Neuronal stem cell (in vitro differentiated cells): ENCODE measurements around the gene ALPL.

Experiments
- DNase-seq: peaks from one replicate; pipeline ENCODE4 v3.0.0-alpha.2; 2013; ENCODE audit warnings: low spot score
- H2AFZ ChIP-seq: one replicate; pipeline ENCODE4 v1.6.1; 2013; ENCODE audit warnings: mild to moderate bottlenecking, low read length, inconsistent platforms
- H2AK5ac ChIP-seq: 2 replicates; pipeline ENCODE4 v1.6.1; 2013; ENCODE audit warnings: low read depth, mild to moderate bottlenecking, inconsistent platforms, low read length, moderate library complexity, mixed read lengths
- H2BK120ac ChIP-seq: 2 replicates; pipeline ENCODE4 v1.6.1; 2013; ENCODE audit warnings: low read depth, mild to moderate bottlenecking, inconsistent platforms, low read length, moderate library complexity, mixed read lengths
- H2BK12ac ChIP-seq: one replicate; pipeline ENCODE4 v1.6.1; 2013; ENCODE audit warnings: low read length, inconsistent platforms
- H2BK15ac ChIP-seq: 2 replicates; pipeline ENCODE4 v1.6.1; 2013; ENCODE audit warnings: mild to moderate bottlenecking, low read length, inconsistent platforms, mixed read lengths
- H2BK5ac ChIP-seq: one replicate; pipeline ENCODE4 v1.6.1; 2013; ENCODE audit warnings: inconsistent platforms, mild to moderate bottlenecking, low read length, moderate library complexity
- H3K14ac ChIP-seq: one replicate; pipeline ENCODE4 v1.6.1; 2013; ENCODE audit warnings: low read length, inconsistent platforms
- H3K18ac ChIP-seq: 2 replicates; pipeline ENCODE4 v1.6.1; 2013; ENCODE audit warnings: low read length, inconsistent platforms
- H3K23ac ChIP-seq: 2 replicates; pipeline ENCODE4 v1.6.1; 2013; ENCODE audit warnings: low read depth, mild to moderate bottlenecking, mixed read lengths, low read length, inconsistent platforms; ENCODE audit not compliant: poor library complexity
- H3K27ac ChIP-seq: replicated peaks from 3 replicates; pipeline ENCODE4 v1.5.1; 2013; ENCODE audit warnings: low read length, inconsistent platforms
- H3K27me3 ChIP-seq, 3 experiments: 2 replicates each; pipeline ENCODE4 v1.6.1; 2013; ENCODE audit warnings: low read length in 3 of 3, mild to moderate bottlenecking in 2 of 3, inconsistent platforms in 1 of 3, low read depth in 1 of 3, mixed read lengths in 1 of 3, moderate library complexity in 1 of 3; ENCODE audit not compliant: control insufficient read depth in 3 of 3, insufficient read depth in 3 of 3
- H3K36me3 ChIP-seq, 2 donors: replicated peaks in 1 of 2; 2 replicates each; pipeline ENCODE4 v1.6.1; 2013; ENCODE audit warnings: low read length in 2 of 2; ENCODE audit not compliant: control insufficient read depth in 2 of 2, insufficient read depth in 2 of 2
- H3K4ac ChIP-seq: 2 replicates; pipeline ENCODE4 v1.6.1; 2013; ENCODE audit warnings: inconsistent platforms, mild to moderate bottlenecking, low read length, moderate library complexity
- H3K4me1 ChIP-seq, 2 donors: 1 replicate in 1 of 2; 2 replicates in 1 of 2; pipeline ENCODE4 v1.6.1; 2013; ENCODE audit warnings: low read length in 2 of 2, low read depth in 1 of 2; ENCODE audit not compliant: control insufficient read depth in 2 of 2, insufficient read depth in 1 of 2
- H3K4me2 ChIP-seq: one replicate; pipeline ENCODE4 v1.6.1; 2013; ENCODE audit warnings: mild to moderate bottlenecking, low read length, inconsistent platforms; ENCODE audit not compliant: insufficient read depth, poor library complexity, severe bottlenecking
- H3K4me3 ChIP-seq, 2 donors: 2 replicates each; pipeline ENCODE4 v1.5.1; 2013; ENCODE audit warnings: low read length in 2 of 2, mild to moderate bottlenecking in 2 of 2, inconsistent platforms in 1 of 2, moderate library complexity in 1 of 2
- H3K79me1 ChIP-seq: one replicate; pipeline ENCODE4 v1.6.1; 2013; ENCODE audit warnings: low read depth, mild to moderate bottlenecking, inconsistent platforms, low read length, moderate library complexity
- H3K9ac ChIP-seq: one replicate; pipeline ENCODE4 v1.6.1; 2013; ENCODE audit warnings: mild to moderate bottlenecking, low read depth, low read length, inconsistent platforms; ENCODE audit not compliant: poor library complexity
- H3K9me3 ChIP-seq, 2 donors: replicated peaks in 1 of 2; 2 replicates each; pipeline versions ENCODE3 to v1.6.1; 2013; ENCODE audit warnings: low read length in 2 of 2, mild to moderate bottlenecking in 2 of 2, inconsistent platforms in 1 of 2, low read depth in 1 of 2, mixed read lengths in 1 of 2, moderate library complexity in 1 of 2; ENCODE audit not compliant: control insufficient read depth in 2 of 2, insufficient read depth in 1 of 2
- H4K8ac ChIP-seq: one replicate; pipeline ENCODE4 v1.6.1; 2013; ENCODE audit warnings: low read depth, mild to moderate bottlenecking, inconsistent platforms, low read length, moderate library complexity
- H4K91ac ChIP-seq: one replicate; pipeline ENCODE4 v1.6.1; 2013; ENCODE audit warnings: low read length, low read depth, mild to moderate bottlenecking, inconsistent platforms; ENCODE audit not compliant: poor library complexity
- WGBS, 2 donors: extraction: QIAGEN DNeasy Blood & Tissue Kit; methylation state at CpG; one replicate each; pipeline ENCODE4 v1.1.7; 2013; ENCODE audit warnings: missing lambda C conversion rate in 2 of 2, mixed read lengths in 1 of 2; ENCODE audit not compliant: insufficient read length in 2 of 2, insufficient replicate concordance in 1 of 2; ENCODE audit errors: extremely low coverage in 2 of 2; 5-methylcytosine and 5-hydroxymethylcytosine counted together

Gene ALPL

GRCh38 chr1:21497466-21498061 lies 11.7 kb upstream of the ALPL start:
- no peak overlapping the region for H2BK12ac ChIP-seq
- H3K4me2 ChIP-seq = no peak overlapping the region
- no peak overlapping the region for H3K4me3 ChIP-seq
- no peak overlapping the region for H2BK15ac ChIP-seq
- peak overlapping the region; percentile 83 for H3K18ac ChIP-seq
- no peak overlapping the region for H4K91ac ChIP-seq
- DNase-seq = no peak
- no peak overlapping the region for H2AK5ac ChIP-seq
- no peak overlapping the region for H2BK120ac ChIP-seq
- no peaks in the 10 kb centered on the region for H3K36me3 ChIP-seq
- no peak overlapping the region for H2AFZ ChIP-seq
- H4K8ac ChIP-seq = no peak overlapping the region
- H3K4ac ChIP-seq = no peak overlapping the region
- no peak overlapping the region for H3K23ac ChIP-seq
- H2BK5ac ChIP-seq = no peak overlapping the region
- H3K27ac ChIP-seq = no peak overlapping the region
- H3K14ac ChIP-seq = peak overlapping the region; percentile 31
- H3K9ac ChIP-seq = no peak overlapping the region
- no peaks in the 10 kb centered on the region for H3K79me1 ChIP-seq
- WGBS, 2 donors = no CpG with 5 or more reads among the region's 7 CpGs
- H3K4me1 ChIP-seq = peaks cover 0 to 5% of the 10 kb centered on the region in 2 donors
- H3K9me3 ChIP-seq = peaks cover 3 to 4% of the 10 kb centered on the region in 2 donors
- no peaks in the 10 kb centered on the region for H3K27me3 ChIP-seq

DNA sequence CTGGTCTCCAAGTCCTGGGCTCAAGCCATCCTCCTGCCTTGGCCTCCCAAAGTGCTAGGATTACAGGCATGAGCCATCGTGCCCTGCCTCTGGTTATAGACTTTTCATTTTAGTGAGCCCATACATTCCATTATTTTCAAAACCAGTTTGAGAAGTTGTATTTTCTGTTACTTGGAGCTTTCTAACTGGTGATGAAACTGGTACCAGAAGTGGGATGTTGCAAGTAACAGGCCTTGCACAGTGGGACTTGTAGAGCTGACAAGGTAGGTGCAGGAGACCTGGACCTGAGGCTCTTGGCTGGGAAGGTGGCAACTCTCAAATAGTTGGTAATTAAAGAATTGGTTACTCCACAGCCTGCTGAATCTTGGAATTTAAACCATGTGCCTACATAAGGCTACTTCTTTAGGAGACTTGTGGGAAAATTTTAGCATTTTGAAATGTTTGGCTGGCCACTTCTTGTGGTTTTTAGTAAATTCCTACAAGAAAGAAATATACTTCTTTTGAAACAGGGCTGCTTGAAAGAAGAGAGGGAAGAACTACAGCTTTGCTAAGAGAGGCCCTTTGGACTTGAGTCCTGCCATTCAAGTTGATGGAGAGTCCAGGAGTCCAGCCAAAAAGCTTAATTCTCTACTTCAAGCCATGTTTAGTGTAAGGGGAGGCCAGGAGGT lies 9.8 kb upstream of the ALPL start:
- Histone ChIP-seq H3K9ac (no peak overlapping the region), H2BK12ac (no peak overlapping the region), H2AFZ (no peak overlapping the region), H2BK15ac (no peak overlapping the region), H3K4me3 (no peak overlapping the region), H3K4me1 (peaks cover 3 to 13% of the 10 kb centered on the region in 2 donors), H3K79me1 (no peaks in the 10 kb centered on the region), H4K8ac (no peak overlapping the region), H3K27ac (no peak overlapping the region), H3K14ac (no peak overlapping the region), H3K36me3 (no peaks in the 10 kb centered on the region), H3K4ac (no peak overlapping the region), H2AK5ac (no peak overlapping the region), H3K18ac (no peak overlapping the region), H3K4me2 (no peak overlapping the region), H2BK120ac (no peak overlapping the region), H3K9me3 (peaks cover 3 to 4% of the 10 kb centered on the region in 2 donors), H3K23ac (no peak overlapping the region), H3K27me3 (no peaks in the 10 kb centered on the region), H2BK5ac (no peak overlapping the region), H4K91ac (no peak overlapping the region)
- no CpG with 5 or more reads among the region's 1 CpG for WGBS, 2 donors
- DNase-seq = no peak

DNA sequence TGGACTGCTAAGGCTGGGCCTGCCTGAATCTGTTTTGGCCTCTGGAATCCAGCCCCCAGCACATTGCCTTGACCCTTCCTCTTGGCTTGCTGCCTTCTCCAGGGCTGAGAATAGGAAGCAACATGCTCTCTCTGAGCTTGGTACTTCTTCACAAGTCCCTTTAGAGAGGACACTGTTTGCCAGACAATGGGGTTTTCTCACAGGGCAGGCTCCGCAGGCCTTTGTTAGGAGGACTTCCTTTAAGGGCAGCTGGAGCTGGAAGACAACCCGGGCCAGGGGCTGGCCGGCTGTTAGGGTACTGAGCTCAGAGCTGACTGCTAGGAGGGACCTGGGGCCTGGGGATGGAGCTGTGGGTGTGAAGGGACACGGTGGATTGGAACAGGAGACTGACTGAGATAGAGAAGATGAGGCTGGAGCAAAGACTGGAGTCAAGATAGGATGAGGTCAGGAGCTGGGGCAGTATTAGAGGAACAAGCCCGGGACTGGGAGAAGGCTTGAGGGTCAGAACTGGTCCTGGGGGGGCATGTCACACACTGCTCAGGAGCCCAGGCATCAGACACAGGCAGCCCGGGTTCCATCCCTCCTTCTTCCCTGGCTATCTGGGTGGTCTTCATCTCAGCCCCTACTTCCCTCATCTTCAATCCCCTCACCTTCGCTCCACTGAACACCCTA lies 5.4 kb upstream of the ALPL start:
- no peak overlapping the region for H4K8ac ChIP-seq
- DNase-seq = no peak
- H3K9me3 ChIP-seq = peaks cover 2 to 3% of the 10 kb centered on the region in 2 donors
- no peak overlapping the region for H3K4ac ChIP-seq
- H3K23ac ChIP-seq = no peak overlapping the region
- H3K9ac ChIP-seq = no peak overlapping the region
- WGBS, 2 donors = no CpG with 5 or more reads among the region's 7 CpGs
- H2BK12ac ChIP-seq = peak overlapping the region; percentile 50
- no peaks in the 10 kb centered on the region for H3K79me1 ChIP-seq
- no peak overlapping the region for H3K4me3 ChIP-seq
- H2AK5ac ChIP-seq = peak overlapping the region; percentile 68
- no peak overlapping the region for H2BK120ac ChIP-seq
- H3K4me1 ChIP-seq = peaks cover 3 to 11% of the 10 kb centered on the region in 2 donors
- no peak overlapping the region for H3K27ac ChIP-seq
- H4K91ac ChIP-seq = no peak overlapping the region
- no peak overlapping the region for H3K14ac ChIP-seq
- H3K36me3 ChIP-seq = no peaks in the 10 kb centered on the region
- H3K4me2 ChIP-seq = no peak overlapping the region
- peak overlapping the region; percentile 68 for H3K18ac ChIP-seq
- no peak overlapping the region for H2BK15ac ChIP-seq
- H2AFZ ChIP-seq = peak overlapping the region; percentile 83
- no peak overlapping the region for H2BK5ac ChIP-seq
- peaks cover 0 to 20% (median 4%) of the 10 kb centered on the region in 3 experiments for H3K27me3 ChIP-seq

- H2AK5ac ChIP-seq = no peak overlapping the region
- peaks cover 17 to 26% of the 10 kb centered on the region in 2 donors for H3K4me1 ChIP-seq
- H2BK15ac ChIP-seq = peak overlapping the region; percentile 69
- H2AFZ ChIP-seq = no peak overlapping the region
- no peak overlapping the region for H3K23ac ChIP-seq
- no peak overlapping the region for H4K91ac ChIP-seq
- H2BK120ac ChIP-seq = no peak overlapping the region
- WGBS, 2 donors = no CpG with 5 or more reads among the region's 4 CpGs
- H3K79me1 ChIP-seq = peaks cover 7% of the 10 kb centered on the region
- no peak overlapping the region for H4K8ac ChIP-seq
- peaks cover 0 to 24% (median 4%) of the 10 kb centered on the region in 3 experiments for H3K27me3 ChIP-seq
- H3K14ac ChIP-seq = no peak overlapping the region
- no peak overlapping the region for H3K9ac ChIP-seq
- no peaks in the 10 kb centered on the region for H3K9me3 ChIP-seq
- DNase-seq = no peak
- no peak overlapping the region for H3K27ac ChIP-seq
- no peak overlapping the region for H2BK5ac ChIP-seq
- no peak overlapping the region for H3K4me2 ChIP-seq
- no peak overlapping the region for H3K4ac ChIP-seq
- H3K4me3 ChIP-seq = no peak overlapping the region
- H3K36me3 ChIP-seq = peaks cover 0 to 3% of the 10 kb centered on the region in 2 donors
- H2BK12ac ChIP-seq = no peak overlapping the region
- H3K18ac ChIP-seq = no peak overlapping the region
These were observed 2.4 kb upstream of the ALPL start for GRCh38 chr1:21506804-21507203.
